HG03097 (cell line): ENCODE data around the gene EMP2.
A peak's percentile ranks its signal among the peaks of the same experiment; 100 is the strongest.
"Not testable (repeated sequence)": the region's sequence is repeated elsewhere in the genome, so short reads cannot be mapped to it uniquely, and the experiment has no call there.

Source experiments
- ATAC-seq: cut with Tn5 transposase; IDR thresholded peaks from one replicate; pipeline ENCODE4 v1.9.1; 2021; ENCODE audit not compliant: unreplicated experiment, low FRiP score

Gene EMP2

GRCh38 chr16:10525214-10525825 lies 55.1 kb downstream of the EMP2 start:
- ATAC-seq, result no peak

GRCh38 chr16:10522966-10523365 lies 57.4 kb downstream of the EMP2 start:
- ATAC-seq, result no peak

GRCh38 chr16:10521681-10522274 lies 58.6 kb downstream of the EMP2 start:
- no peak for ATAC-seq

- ATAC-seq, result no peak
Measured at GRCh38 chr16:10520869-10521578, 59.4 kb downstream of the EMP2 start.

- no peak for ATAC-seq
Measured at GRCh38 chr16:10519929-10520868, 60.2 kb downstream of the EMP2 start.

- ATAC-seq, result no peak
Measured at GRCh38 chr16:10519297-10519696, 61.1 kb downstream of the EMP2 start.

- no peak for ATAC-seq
Measured at GRCh38 chr16:10518479-10519041, 61.8 kb downstream of the EMP2 start.

GRCh38 chr16:10517868-10518267 lies 62.5 kb downstream of the EMP2 start:
- no peak for ATAC-seq

- no peak for ATAC-seq
Measured at GRCh38 chr16:10514369-10515055, 65.9 kb downstream of the EMP2 start.

- ATAC-seq, result no peak
Measured at GRCh38 chr16:10511829-10512228, 68.6 kb downstream of the EMP2 start.

- ATAC-seq, result no peak
Measured at GRCh38 chr16:10510279-10510678, 70.1 kb downstream of the EMP2 start.

GRCh38 chr16:10509534-10510025 lies 70.8 kb downstream of the EMP2 start:
- peak; percentile 81 for ATAC-seq

- not testable (repeated sequence) for ATAC-seq
Measured at GRCh38 chr16:10505286-10505685, 75.1 kb downstream of the EMP2 start.

- ATAC-seq, result no peak
Measured at GRCh38 chr16:10504404-10504885, 76.0 kb downstream of the EMP2 start.

- ATAC-seq, result no peak
Measured at GRCh38 chr16:10502776-10503175, 77.6 kb downstream of the EMP2 start.

- no peak for ATAC-seq
Measured at GRCh38 chr16:10501016-10501607, 79.3 kb downstream of the EMP2 start.

GRCh38 chr16:10500582-10500981 lies 79.8 kb downstream of the EMP2 start:
- ATAC-seq, result no peak

GRCh38 chr16:10497132-10498101 lies 83.0 kb downstream of the EMP2 start:
- no peak for ATAC-seq
